WERI-Rb-1 (cell line): ENCODE results near the gene ITSN1.

ENCODE experiments used
- DNase-seq: peaks from one replicate; pipeline ENCODE4 v3.0.0-alpha.2; 2020
- H3K27ac ChIP-seq: fragments of 250-450 bp; sonication (Bioruptor Pico); 2 replicates; pipeline ENCODE4 v1.5.1; 2020; ENCODE audit warnings: mild to moderate bottlenecking, moderate library complexity
- H3K27me3 ChIP-seq: fragments of 250-450 bp; sonication (Bioruptor Pico); 2 replicates; pipeline ENCODE4 v1.5.1; 2021; ENCODE audit warnings: mild to moderate bottlenecking, low read depth, moderate library complexity; ENCODE audit not compliant: insufficient read depth, severe bottlenecking
- H3K36me3 ChIP-seq: fragments of 250-450 bp; sonication (Bioruptor Pico); 2 replicates; pipeline ENCODE4 v1.5.1; 2020; ENCODE audit warnings: mild to moderate bottlenecking, moderate library complexity
- H3K4me3 ChIP-seq: 2 replicates; pipeline ENCODE4 v1.5.1; 2011; ENCODE audit warnings: low read depth, mild to moderate bottlenecking, control low read depth, low read length
- H3K9me3 ChIP-seq: fragments of 250-450 bp; sonication (Bioruptor Pico); 2 replicates; pipeline ENCODE4 v1.5.1; 2021; ENCODE audit warnings: mild to moderate bottlenecking, moderate library complexity; ENCODE audit not compliant: severe bottlenecking
- CTCF ChIP-seq: IDR thresholded peaks from 2 replicates; pipeline ENCODE4 v1.5.1; 2011; ENCODE audit warnings: low read depth, mild to moderate bottlenecking, control low read depth, inconsistent platforms, low read length

Gene ITSN1

GRCh38 chr21:33834801-33835500, 192.7 kb downstream of the ITSN1 start:
- Histone ChIP-seq H3K36me3 (peaks cover 38% of the 10 kb centered on the region), H3K27ac (no peak overlapping the region), H3K9me3 (no peaks in the 10 kb centered on the region), H3K27me3 (no peaks in the 10 kb centered on the region), H3K4me3 (no peak overlapping the region)
- DNase-seq: no peak
- no peak for TF ChIP-seq CTCF

- no peak for DNase-seq
- H3K4me3 ChIP-seq: no peak overlapping the region
- TF ChIP-seq CTCF: no peak
- no peaks in the 10 kb centered on the region for H3K27me3 ChIP-seq
- peaks cover 32% of the 10 kb centered on the region for H3K36me3 ChIP-seq
- no peaks in the 10 kb centered on the region for H3K9me3 ChIP-seq
- H3K27ac ChIP-seq: no peak overlapping the region
Measured at GRCh38 chr21:33835920-33836319, 193.6 kb downstream of the ITSN1 start.

- Histone ChIP-seq H3K27ac (no peak overlapping the region), H3K36me3 (peaks cover 32% of the 10 kb centered on the region), H3K9me3 (no peaks in the 10 kb centered on the region), H3K4me3 (no peak overlapping the region), H3K27me3 (no peaks in the 10 kb centered on the region)
- no peak for DNase-seq
- no peak for TF ChIP-seq CTCF
Measured at GRCh38 chr21:33836408-33836807, 194.1 kb downstream of the ITSN1 start.

GRCh38 chr21:33839167-33839716, 196.9 kb downstream of the ITSN1 start:
- DNase-seq: no peak
- no peak overlapping the region for H3K4me3 ChIP-seq
- H3K36me3 ChIP-seq: peaks cover 30% of the 10 kb centered on the region
- H3K9me3 ChIP-seq: no peaks in the 10 kb centered on the region
- no peak for TF ChIP-seq CTCF
- H3K27ac ChIP-seq: no peak overlapping the region
- H3K27me3 ChIP-seq: no peaks in the 10 kb centered on the region

GRCh38 chr21:33839806-33840205, 197.5 kb downstream of the ITSN1 start:
- Histone ChIP-seq H3K4me3 (no peak overlapping the region), H3K27me3 (no peaks in the 10 kb centered on the region), H3K36me3 (peaks cover 25% of the 10 kb centered on the region), H3K9me3 (no peaks in the 10 kb centered on the region), H3K27ac (no peak overlapping the region)
- DNase-seq: no peak
- TF ChIP-seq CTCF: no peak

GRCh38 chr21:33840771-33841170, 198.5 kb downstream of the ITSN1 start:
- Histone ChIP-seq H3K9me3 (no peaks in the 10 kb centered on the region), H3K27me3 (no peaks in the 10 kb centered on the region), H3K4me3 (no peak overlapping the region), H3K27ac (no peak overlapping the region), H3K36me3 (peaks cover 19% of the 10 kb centered on the region)
- DNase-seq: no peak
- no peak for TF ChIP-seq CTCF
